HL-60 (cell line): Measurements from ENCODE around the gene MSI2.

Experiments
- GABPA ChIP-seq: IDR thresholded peaks from 2 replicates; pipeline ENCODE4 v1.6.1; 2012; ENCODE audit warnings: low read depth
- POLR2AphosphoS5 ChIP-seq: IDR thresholded peaks from 2 replicates; pipeline ENCODE4 v1.6.1; 2012; ENCODE audit warnings: low read depth
- SPI1 ChIP-seq: IDR thresholded peaks from 2 replicates; pipeline ENCODE4 v1.6.1; 2012; ENCODE audit warnings: low read depth, mild to moderate bottlenecking, borderline replicate concordance
- TF ChIP-seq, protein P1 (sequence below): IDR thresholded peaks from one replicate; pipeline ENCODE4 v1.5.1; 2011; ENCODE audit warnings: low read length, control low read depth, inconsistent platforms; ENCODE audit not compliant: insufficient read depth
- TF ChIP-seq, protein P2 (sequence below): IDR thresholded peaks from 2 replicates; pipeline ENCODE4 v1.6.1; 2012; ENCODE audit warnings: low read depth; ENCODE audit not compliant: insufficient replicate concordance

DNA sequence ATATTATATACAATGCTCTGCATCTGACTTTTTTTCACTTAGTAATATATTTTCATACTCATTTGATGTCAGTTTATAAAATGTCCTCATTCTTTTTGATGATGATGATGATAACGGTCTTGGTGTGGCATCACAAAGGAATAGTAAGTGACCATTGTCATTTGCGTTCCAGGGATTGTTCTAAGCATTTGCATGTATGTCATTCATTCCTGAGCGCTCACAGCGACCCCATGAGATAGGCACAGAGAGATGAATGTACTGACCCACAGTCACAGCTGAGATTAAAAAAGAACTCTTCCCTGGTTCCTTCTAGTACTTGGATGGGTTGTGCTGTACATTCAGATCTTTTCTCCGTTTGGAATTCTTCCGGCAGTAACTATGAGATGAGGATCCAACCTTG is 21.2 kb upstream of the MSI2 start:
- TF ChIP-seq, protein P1, sequence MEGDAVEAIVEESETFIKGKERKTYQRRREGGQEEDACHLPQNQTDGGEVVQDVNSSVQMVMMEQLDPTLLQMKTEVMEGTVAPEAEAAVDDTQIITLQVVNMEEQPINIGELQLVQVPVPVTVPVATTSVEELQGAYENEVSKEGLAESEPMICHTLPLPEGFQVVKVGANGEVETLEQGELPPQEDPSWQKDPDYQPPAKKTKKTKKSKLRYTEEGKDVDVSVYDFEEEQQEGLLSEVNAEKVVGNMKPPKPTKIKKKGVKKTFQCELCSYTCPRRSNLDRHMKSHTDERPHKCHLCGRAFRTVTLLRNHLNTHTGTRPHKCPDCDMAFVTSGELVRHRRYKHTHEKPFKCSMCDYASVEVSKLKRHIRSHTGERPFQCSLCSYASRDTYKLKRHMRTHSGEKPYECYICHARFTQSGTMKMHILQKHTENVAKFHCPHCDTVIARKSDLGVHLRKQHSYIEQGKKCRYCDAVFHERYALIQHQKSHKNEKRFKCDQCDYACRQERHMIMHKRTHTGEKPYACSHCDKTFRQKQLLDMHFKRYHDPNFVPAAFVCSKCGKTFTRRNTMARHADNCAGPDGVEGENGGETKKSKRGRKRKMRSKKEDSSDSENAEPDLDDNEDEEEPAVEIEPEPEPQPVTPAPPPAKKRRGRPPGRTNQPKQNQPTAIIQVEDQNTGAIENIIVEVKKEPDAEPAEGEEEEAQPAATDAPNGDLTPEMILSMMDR = no peak
- TF ChIP-seq POLR2AphosphoS5 = no peak
- TF ChIP-seq, protein P2, sequence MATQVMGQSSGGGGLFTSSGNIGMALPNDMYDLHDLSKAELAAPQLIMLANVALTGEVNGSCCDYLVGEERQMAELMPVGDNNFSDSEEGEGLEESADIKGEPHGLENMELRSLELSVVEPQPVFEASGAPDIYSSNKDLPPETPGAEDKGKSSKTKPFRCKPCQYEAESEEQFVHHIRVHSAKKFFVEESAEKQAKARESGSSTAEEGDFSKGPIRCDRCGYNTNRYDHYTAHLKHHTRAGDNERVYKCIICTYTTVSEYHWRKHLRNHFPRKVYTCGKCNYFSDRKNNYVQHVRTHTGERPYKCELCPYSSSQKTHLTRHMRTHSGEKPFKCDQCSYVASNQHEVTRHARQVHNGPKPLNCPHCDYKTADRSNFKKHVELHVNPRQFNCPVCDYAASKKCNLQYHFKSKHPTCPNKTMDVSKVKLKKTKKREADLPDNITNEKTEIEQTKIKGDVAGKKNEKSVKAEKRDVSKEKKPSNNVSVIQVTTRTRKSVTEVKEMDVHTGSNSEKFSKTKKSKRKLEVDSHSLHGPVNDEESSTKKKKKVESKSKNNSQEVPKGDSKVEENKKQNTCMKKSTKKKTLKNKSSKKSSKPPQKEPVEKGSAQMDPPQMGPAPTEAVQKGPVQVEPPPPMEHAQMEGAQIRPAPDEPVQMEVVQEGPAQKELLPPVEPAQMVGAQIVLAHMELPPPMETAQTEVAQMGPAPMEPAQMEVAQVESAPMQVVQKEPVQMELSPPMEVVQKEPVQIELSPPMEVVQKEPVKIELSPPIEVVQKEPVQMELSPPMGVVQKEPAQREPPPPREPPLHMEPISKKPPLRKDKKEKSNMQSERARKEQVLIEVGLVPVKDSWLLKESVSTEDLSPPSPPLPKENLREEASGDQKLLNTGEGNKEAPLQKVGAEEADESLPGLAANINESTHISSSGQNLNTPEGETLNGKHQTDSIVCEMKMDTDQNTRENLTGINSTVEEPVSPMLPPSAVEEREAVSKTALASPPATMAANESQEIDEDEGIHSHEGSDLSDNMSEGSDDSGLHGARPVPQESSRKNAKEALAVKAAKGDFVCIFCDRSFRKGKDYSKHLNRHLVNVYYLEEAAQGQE = no peak
- TF ChIP-seq GABPA = no peak
- no peak for TF ChIP-seq SPI1
